HCT116 (cell line): Measurements from ENCODE around the gene INO80C.

Experiments
- EGR1 ChIP-seq: IDR thresholded peaks from 2 replicates; pipeline ENCODE4 v1.6.1; 2012; ENCODE audit warnings: low read depth
- ELF1 ChIP-seq: IDR thresholded peaks from 2 replicates; pipeline ENCODE4 v1.6.1; 2012; ENCODE audit warnings: low read depth, borderline replicate concordance
- POLR2A ChIP-seq: IDR thresholded peaks from 2 replicates; pipeline ENCODE4 v1.7.0; 2011; ENCODE audit warnings: borderline replicate concordance; ENCODE audit not compliant: insufficient read depth, insufficient read length; ENCODE audit errors: extremely low read depth
- POLR2AphosphoS5 ChIP-seq: IDR thresholded peaks from 2 replicates; pipeline ENCODE4 v1.6.1; 2011; ENCODE audit warnings: mild to moderate bottlenecking, low read depth, low read length, moderate library complexity
- RAD21 ChIP-seq: IDR thresholded peaks from 2 replicates; pipeline ENCODE4 v1.6.1; 2012; ENCODE audit warnings: low read depth, mild to moderate bottlenecking
- TCF7L2 ChIP-seq: IDR thresholded peaks from 2 replicates; pipeline ENCODE4 v1.7.0; 2011; ENCODE audit warnings: borderline replicate concordance, inconsistent platforms; ENCODE audit not compliant: insufficient read depth, insufficient read length; ENCODE audit errors: extremely low read depth
- TF ChIP-seq, protein P1 (sequence below), 3 experiments: fragments of 200-600 bp in 1 of 3; sonication (generic) in 1 of 3; IDR thresholded peaks in 2 of 3; conservative IDR thresholded peaks in 1 of 3; 2 replicates each; pipeline ENCODE4 v1.5.1; 2012 to 2017; ENCODE audit warnings: low read depth in 2 of 3, low read length in 2 of 3, antibody characterized with exemption in 1 of 3, borderline replicate concordance in 1 of 3, control low read depth in 1 of 3, mild to moderate bottlenecking in 1 of 3, mixed read lengths in 1 of 3, mixed run types in 1 of 3, moderate library complexity in 1 of 3; ENCODE audit not compliant: insufficient read depth in 1 of 3
- TF ChIP-seq, protein P2 (sequence below): IDR thresholded peaks from 2 replicates; pipeline ENCODE4 v1.6.1; 2012

DNA sequence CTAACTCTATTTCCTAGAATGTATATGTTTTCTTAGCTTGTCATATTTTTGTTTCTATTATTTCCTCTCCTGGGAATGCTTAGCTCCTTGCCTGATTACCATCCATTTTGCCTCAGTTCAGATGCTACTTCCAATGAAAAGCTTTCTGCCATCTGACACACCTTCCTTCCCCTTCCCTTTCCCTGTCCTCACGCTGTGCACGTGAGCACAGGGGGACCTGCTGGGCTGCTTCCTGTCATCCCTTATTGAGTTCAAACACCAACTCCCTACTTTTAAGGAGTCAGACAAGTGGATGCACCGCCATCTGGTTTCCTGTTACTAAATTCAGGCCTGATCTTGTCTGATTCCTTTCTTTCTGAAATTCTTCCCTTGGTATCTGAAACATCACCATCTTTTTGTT lies 2.4 kb upstream of the INO80C start:
- TF ChIP-seq, protein P1, sequence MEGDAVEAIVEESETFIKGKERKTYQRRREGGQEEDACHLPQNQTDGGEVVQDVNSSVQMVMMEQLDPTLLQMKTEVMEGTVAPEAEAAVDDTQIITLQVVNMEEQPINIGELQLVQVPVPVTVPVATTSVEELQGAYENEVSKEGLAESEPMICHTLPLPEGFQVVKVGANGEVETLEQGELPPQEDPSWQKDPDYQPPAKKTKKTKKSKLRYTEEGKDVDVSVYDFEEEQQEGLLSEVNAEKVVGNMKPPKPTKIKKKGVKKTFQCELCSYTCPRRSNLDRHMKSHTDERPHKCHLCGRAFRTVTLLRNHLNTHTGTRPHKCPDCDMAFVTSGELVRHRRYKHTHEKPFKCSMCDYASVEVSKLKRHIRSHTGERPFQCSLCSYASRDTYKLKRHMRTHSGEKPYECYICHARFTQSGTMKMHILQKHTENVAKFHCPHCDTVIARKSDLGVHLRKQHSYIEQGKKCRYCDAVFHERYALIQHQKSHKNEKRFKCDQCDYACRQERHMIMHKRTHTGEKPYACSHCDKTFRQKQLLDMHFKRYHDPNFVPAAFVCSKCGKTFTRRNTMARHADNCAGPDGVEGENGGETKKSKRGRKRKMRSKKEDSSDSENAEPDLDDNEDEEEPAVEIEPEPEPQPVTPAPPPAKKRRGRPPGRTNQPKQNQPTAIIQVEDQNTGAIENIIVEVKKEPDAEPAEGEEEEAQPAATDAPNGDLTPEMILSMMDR (IDR thresholded peaks at IDR 0.05 in 2 of 3, conservative IDR thresholded peaks at IDR 0.05 in 1 of 3; ENCODE audit: borderline replicate concordance in 1 of 3, insufficient read depth in 1 of 3, low read depth in 2 of 3, low read length in 2 of 3), result no peak
- TF ChIP-seq POLR2AphosphoS5 (no peak), TCF7L2 (no peak), EGR1 (no peak), RAD21 (no peak), ELF1 (no peak), POLR2A (no peak)
- TF ChIP-seq, protein P2, sequence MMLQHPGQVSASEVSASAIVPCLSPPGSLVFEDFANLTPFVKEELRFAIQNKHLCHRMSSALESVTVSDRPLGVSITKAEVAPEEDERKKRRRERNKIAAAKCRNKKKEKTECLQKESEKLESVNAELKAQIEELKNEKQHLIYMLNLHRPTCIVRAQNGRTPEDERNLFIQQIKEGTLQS, result no peak
